Measurements from ENCODE around the gene SLC25A27. TPM values are rescaled to one million over a fixed set of nuclear protein-coding genes. Genes with fewer than 3 reads are reported as not detected.

SLC25A27 gene
- total and polyA plus RNA-seq, 11 donors = 2.5 to 23.3 (median 10.5) TPM

DNA sequence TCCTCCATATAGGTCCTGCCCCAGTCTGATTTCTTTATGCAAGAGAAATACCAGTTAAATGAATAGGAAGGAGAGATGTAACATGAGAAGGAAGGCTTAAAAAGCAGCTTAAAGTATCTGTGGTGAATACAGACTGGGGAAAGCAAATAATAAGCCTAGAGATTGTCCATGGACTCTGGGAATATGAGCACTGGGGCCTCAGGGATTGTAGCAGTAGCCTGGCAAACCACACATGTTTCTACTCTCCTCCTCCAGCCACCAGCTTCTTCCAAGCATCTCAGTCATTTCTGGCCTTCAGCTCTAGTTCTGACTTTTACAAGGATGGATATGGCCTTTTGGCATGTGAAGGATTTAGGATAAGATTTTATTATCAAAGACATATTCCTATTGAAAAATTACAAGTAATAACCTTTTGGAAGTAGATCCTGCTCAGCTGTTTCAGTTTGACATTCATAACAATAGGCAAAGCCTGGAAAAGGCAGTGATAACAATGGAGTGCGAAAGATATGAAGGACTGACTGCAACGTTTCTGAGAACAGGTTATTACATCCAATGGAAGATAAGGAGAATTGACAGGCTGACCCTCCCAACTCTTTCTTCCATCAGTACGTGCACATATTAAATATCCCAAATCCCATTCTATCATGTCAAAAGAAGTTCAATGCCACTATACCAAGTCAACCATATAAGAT lies 41.8 kb upstream of the SLC25A27 start:
- Histone ChIP-seq H3K27ac (peak overlapping the region in 6 of 12 donors; percentile 7 to 55 (median 30)), H3K36me3 (no peaks in the 10 kb centered on the region), H3K9me3 (no peaks in the 10 kb centered on the region), H3K4me1 (peaks cover 0 to 24% (median 8%) of the 10 kb centered on the region in 12 donors), H3K4me3 (no peak overlapping the region), H3K27me3 (no peaks in the 10 kb centered on the region)
- DNase-seq = no peak
- intact Hi-C loops (cut with DNase I) = loop anchor here in 2 of 10 donors (5.0 kb wide), 1 partner anchor 94 kb away; no protein-coding TSS in a partner anchor
- TF ChIP-seq, protein P1, sequence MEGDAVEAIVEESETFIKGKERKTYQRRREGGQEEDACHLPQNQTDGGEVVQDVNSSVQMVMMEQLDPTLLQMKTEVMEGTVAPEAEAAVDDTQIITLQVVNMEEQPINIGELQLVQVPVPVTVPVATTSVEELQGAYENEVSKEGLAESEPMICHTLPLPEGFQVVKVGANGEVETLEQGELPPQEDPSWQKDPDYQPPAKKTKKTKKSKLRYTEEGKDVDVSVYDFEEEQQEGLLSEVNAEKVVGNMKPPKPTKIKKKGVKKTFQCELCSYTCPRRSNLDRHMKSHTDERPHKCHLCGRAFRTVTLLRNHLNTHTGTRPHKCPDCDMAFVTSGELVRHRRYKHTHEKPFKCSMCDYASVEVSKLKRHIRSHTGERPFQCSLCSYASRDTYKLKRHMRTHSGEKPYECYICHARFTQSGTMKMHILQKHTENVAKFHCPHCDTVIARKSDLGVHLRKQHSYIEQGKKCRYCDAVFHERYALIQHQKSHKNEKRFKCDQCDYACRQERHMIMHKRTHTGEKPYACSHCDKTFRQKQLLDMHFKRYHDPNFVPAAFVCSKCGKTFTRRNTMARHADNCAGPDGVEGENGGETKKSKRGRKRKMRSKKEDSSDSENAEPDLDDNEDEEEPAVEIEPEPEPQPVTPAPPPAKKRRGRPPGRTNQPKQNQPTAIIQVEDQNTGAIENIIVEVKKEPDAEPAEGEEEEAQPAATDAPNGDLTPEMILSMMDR (IDR thresholded peaks at IDR 0.05) = no peak
- TF ChIP-seq POLR2A (IDR thresholded peaks at IDR 0.05) = no peak
- WGBS, 4 donors = 39 to 56% (median 43%) methylated on average over 3 of the region's 3 CpGs
- peak in 3 of 4 donors; percentile 37 to 82 (median 58) for ATAC-seq

DNA sequence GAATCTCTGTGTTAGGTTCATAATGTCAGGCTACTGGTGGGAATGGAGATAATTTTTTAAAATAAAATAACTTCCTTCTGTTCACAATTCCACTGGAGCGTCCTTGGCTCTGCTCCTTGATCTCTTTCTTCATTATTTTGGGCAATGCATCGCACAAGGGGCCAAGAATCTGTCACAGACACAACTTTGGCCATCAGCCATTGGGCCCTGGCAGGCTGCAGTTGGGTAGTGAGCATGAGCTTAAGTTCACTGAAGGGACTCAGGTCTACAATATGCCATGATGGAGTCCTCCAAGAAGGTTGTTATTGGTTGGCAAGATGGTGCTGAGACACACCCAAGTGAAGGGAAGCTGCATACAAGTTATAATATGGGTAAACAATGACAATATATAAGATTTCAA lies 40.1 kb upstream of the SLC25A27 start:
- Histone ChIP-seq H3K9me3 (no peaks in the 10 kb centered on the region), H3K36me3 (no peaks in the 10 kb centered on the region), H3K4me1 (peaks cover 0 to 14% (median 2%) of the 10 kb centered on the region in 12 donors), H3K4me3 (no peak overlapping the region), H3K27ac (peak overlapping the region in 5 of 12 donors; percentile 10 to 55 (median 28)), H3K27me3 (no peaks in the 10 kb centered on the region)
- no peak for TF ChIP-seq POLR2A (IDR thresholded peaks at IDR 0.05)
- TF ChIP-seq, protein P1 (IDR thresholded peaks at IDR 0.05) = no peak
- DNase-seq (peak in 4 of 5 donors; percentile 33 to 70 (median 49)), ATAC-seq (peak; percentile 61 to 87 (median 76))
- 39 to 44% (median 43%) methylated on average over 2 of the region's 2 CpGs for WGBS, 4 donors
- intact Hi-C loops (cut with DNase I) = loop anchor here in 2 of 10 donors (5.0 kb wide), 1 partner anchor 95 kb away; no protein-coding TSS in a partner anchor

DNA sequence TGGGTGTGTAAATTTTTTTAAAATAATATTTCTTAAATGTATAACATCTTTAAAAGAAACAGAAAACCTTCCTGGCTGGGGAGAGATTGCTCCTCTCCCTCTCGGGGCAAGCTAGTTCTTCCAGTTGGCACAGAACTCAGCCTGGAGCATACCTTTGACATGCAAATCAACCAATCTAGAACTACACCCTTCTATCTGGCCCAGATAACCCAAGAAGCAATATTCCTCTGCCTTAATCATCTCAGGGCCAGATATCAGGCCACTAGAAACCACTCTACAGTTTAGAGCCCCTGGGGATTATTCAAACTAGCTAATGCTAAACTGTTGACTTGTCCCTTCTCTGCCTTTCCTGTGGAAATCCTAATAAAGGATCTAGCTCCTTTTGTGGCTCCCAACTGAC lies 34.0 kb upstream of the SLC25A27 start:
- no peaks in the 10 kb centered on the region for H3K27me3 ChIP-seq
- H3K27ac ChIP-seq = no peak overlapping the region
- H3K9me3 ChIP-seq = peaks cover 0 to 13% (median 0%) of the 10 kb centered on the region in 12 donors
- DNase-seq (no peak), ATAC-seq (no peak)
- H3K4me1 ChIP-seq = no peaks in the 10 kb centered on the region
- H3K4me3 ChIP-seq = no peak overlapping the region
- H3K36me3 ChIP-seq = no peaks in the 10 kb centered on the region
- intact Hi-C loops (cut with DNase I) = no loop called here
- TF ChIP-seq POLR2A (IDR thresholded peaks at IDR 0.05) = no peak
- TF ChIP-seq, protein P1 (IDR thresholded peaks at IDR 0.05) = no peak
- 87 to 96% (median 92%) methylated on average over 1 of the region's 1 CpG for WGBS, 4 donors

DNA sequence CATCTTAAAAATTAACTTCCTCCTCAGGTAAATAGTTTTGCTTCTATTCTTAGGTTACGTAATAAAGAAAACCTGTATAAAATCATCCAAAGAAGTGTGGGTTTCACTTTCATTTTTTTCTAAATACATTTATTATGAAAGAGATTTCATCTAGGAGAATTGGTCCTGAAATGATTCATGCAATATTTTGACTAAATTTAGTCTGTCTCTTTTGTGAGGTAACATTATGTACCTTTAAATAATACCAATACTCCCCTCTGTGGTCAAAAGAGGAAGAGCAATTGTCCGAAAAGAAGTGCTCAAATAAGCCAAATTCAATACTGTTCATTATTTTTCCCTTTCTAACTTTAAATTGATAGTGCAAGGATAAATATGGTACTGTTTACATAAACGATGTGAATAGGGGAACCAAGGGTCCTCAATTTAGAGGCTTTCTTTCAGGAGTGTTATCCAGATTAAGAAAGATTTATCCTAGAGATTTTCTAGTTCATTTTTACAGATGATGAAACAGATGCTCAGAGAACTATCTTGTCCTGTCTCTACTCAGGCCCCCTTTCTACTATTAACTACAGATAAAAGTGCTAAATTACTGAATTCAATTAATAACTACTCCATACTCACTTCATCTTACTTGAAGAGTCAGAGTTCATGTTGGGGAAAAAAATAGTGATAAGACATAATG lies 26.4 kb upstream of the SLC25A27 start:
- H3K36me3 ChIP-seq = no peaks in the 10 kb centered on the region
- DNase-seq = no peak
- 26 to 39% (median 32%) methylated on average over 3 of the region's 3 CpGs for WGBS, 4 donors
- peaks cover 0 to 11% (median 0%) of the 10 kb centered on the region in 12 donors for H3K4me1 ChIP-seq
- H3K27me3 ChIP-seq = no peaks in the 10 kb centered on the region
- peak in 1 of 4 donors; percentile 59 for ATAC-seq
- TF ChIP-seq POLR2A (IDR thresholded peaks at IDR 0.05) = no peak
- TF ChIP-seq, protein P1 (IDR thresholded peaks at IDR 0.05) = peak; percentile 37 to 77 (median 68)
- peaks cover 0 to 7% (median 0%) of the 10 kb centered on the region in 12 donors for H3K9me3 ChIP-seq
- H3K4me3 ChIP-seq = peak overlapping the region in 2 of 12 donors; percentile 23 to 28
- intact Hi-C loops (cut with DNase I) = loop anchor here (2.0 to 10.0 kb wide), 12 partner anchors 132 to 542 kb away; partner anchors contain the start of gene RCAN2 (in 6 of the 10)
- no peak overlapping the region for H3K27ac ChIP-seq

All from heart left ventricle (tissue), 16 donors.